Sigmoid colon (tissue), 4 donors: ENCODE measurements around the gene COL5A1.

Experiments
- CTCF ChIP-seq, 4 experiments: fragments of 450-650 bp in 3 of 4; fragments of 200-600 bp in 1 of 4; IDR thresholded peaks; one replicate each; pipeline ENCODE4 v1.5.1; 2016 to 2019; ENCODE audit warnings: antibody characterized with exemption in 4 of 4, mild to moderate bottlenecking in 3 of 4, moderate library complexity in 2 of 4
- POLR2A ChIP-seq, 2 donors: fragments of 450-650 bp; IDR thresholded peaks; one replicate each; pipeline ENCODE4 v1.6.1; 2016; ENCODE audit warnings: antibody characterized with exemption in 2 of 2, mild to moderate bottlenecking in 2 of 2, moderate library complexity in 2 of 2
- POLR2AphosphoS5 ChIP-seq, 4 donors: sonication (generic); formaldehyde crosslinking; IDR thresholded peaks; one replicate each; pipeline ENCODE4 v1.6.1; 2017; ENCODE audit warnings: antibody characterized with exemption in 4 of 4

- TF ChIP-seq POLR2A (IDR thresholded peaks at IDR 0.05), result peak; percentile 72 to 90
- peak in 3 of 4 experiments; percentile 24 to 44 (median 34) for TF ChIP-seq CTCF (IDR thresholded peaks at IDR 0.05)
- TF ChIP-seq POLR2AphosphoS5 (IDR thresholded peaks at IDR 0.05), result peak; percentile 93 to 98 (median 96)
These were observed at the start of gene COL5A1 for GRCh38 chr9:134641173-134641989.
